Measurements from ENCODE around the gene MGA.

Gene MGA

DNA sequence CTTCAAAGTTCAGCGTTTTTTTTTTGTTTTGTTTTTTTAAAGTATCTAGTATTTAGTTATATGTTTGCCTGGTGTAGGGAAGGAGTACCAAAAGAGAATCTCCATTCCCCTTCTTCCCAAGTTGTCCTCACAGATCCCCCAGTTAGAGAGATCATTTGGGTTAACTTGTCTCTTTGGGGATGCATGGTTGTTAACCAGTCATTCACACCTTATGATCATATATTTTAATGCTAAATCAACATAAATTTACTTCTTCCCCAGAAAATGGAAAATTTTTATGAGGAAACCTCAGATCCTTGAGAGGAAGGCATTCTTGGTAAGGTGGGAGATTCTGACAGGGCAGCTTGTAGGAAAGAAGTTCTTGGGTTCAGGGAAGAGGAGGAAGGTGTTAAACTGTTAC is 1.5 kb upstream of the MGA start:
- no peak for DNase-seq (ENCODE audit: low read depth in 1 of 2, low spot score in 1 of 2)

DNA sequence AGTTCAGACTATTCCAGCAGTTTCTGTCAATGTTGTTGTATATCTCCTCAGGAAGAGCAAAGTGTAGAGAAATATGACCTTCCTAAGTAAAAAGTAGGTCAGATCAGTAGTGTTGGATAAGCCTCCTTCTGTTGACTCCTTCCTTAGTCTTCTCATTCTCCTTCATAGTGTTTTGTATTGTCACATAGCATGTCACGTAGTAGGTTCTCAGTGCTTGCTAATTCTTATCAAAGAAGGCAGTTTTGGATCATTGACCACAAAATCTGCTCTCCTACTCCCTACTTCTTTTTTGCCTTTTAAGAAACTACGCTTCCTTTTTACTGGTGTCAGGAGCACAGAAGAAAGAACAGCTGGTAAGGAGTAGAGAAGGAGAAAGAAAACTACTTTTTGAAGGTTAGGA is 1.0 kb upstream of the MGA start:
- no peak for DNase-seq (ENCODE audit: low read depth in 1 of 2, low spot score in 1 of 2)

GRCh38 chr15:41659855-41660234 is 360 bp upstream of the MGA start:
- no peak for DNase-seq (ENCODE audit: low read depth in 1 of 2, low spot score in 1 of 2)

DNA sequence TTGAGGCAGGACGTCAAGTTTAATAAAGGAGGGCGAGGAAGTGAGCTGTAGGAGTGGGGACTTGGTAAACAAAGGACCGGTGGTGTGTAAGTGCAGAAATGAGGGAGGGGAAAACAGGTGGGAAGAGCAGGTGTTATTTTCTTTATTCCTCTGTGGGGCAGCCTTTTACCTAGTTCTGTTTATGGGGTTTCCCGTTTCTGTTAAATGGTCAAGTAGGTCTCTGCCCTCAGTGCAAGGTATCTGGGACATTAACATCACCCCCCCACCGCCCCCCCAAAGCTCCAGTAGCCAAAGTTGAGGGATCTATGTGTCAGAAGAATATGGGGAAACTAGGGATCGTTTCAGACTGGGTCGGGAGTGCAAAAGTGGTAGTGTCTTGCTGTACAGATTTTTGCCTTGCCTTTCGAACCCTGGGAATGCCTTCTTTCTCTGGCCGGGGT is 893 bp downstream of the MGA start:
- no peak for DNase-seq (ENCODE audit: low read depth in 1 of 2, low spot score in 1 of 2)

- peak; percentile 38 to 57 for DNase-seq (ENCODE audit: low read depth in 1 of 2, low spot score in 1 of 2)
Measured at GRCh38 chr15:41661518-41662225, 1.5 kb downstream of the MGA start.

DNA sequence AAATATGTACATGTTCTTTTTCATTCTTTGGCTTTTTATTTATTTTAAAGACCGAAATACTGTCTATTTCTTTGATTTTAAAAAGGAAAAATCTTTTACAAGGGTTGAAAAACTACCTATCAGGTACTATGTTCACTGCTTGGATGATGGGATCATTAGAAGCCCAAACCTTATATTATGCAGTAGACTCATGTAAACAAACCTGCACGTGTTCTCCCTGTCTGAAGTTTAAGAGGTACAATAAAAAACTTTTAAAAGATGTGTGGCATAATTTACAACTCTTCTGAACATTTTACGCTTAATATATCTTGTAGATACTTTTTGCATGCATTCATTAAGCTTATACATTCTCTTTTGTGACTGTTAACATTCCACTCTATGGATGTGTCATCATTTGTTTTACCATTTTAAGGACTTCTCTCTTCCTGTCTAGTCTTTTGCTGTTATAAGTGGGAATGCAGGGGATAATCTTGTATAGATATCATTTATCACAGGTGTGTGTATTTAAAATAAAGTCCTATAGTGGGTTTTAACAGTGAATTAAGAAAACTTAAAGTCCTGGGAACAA is 6.2 kb downstream of the MGA start:
- no peak for DNase-seq (ENCODE audit: low read depth in 1 of 2, low spot score in 1 of 2)

GRCh38 chr15:41669701-41670100 is 9.5 kb downstream of the MGA start:
- no peak for DNase-seq (ENCODE audit: low read depth in 1 of 2, low spot score in 1 of 2)

GRCh38 chr15:41671656-41672648 is 11.7 kb downstream of the MGA start:
- DNase-seq (ENCODE audit: low read depth in 1 of 2, low spot score in 1 of 2), result no peak

- DNase-seq (ENCODE audit: low read depth in 1 of 2, low spot score in 1 of 2), result no peak
Measured at GRCh38 chr15:41675337-41675736, 15.1 kb downstream of the MGA start.

DNA sequence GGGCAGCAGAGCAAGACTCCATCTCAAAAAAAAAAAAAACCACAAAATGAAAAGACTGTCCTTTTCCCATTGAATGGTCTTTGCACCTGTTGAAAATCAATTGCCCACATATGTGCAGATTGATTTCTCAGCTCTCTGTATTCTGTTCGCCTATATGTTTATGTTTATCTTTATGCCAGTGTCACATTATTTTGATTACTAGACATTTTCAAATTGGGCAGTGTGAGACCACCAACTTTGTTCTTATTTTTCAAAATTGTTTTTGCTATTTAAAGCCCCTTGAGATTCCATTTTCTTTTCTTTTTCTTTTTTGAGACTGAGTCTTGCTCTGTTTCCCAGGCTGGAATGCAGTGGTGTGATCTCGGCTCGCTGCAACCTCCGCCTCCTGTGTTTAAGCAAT is 18.5 kb downstream of the MGA start:
- no peak for DNase-seq (ENCODE audit: low read depth in 1 of 2, low spot score in 1 of 2)

DNA sequence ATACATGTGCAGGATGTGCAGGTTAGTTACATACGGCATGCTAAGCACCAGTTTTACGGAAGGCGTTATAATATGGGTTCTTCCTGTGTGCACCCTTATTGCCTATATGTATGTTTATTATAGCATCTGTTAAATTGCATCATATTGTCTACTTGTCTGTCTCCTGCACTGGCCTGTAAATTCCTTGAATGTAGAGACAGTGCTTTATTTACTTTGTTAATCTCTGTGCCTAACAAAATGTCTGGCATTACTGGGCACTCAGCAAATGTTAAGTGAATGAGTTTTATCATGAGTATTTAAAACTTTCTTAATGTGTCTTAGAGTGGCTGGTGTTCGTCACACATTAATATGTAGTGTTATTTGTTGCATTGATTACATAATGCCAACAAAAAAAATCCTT is 23.8 kb downstream of the MGA start:
- no peak for DNase-seq (ENCODE audit: low read depth in 1 of 2, low spot score in 1 of 2)

DNA sequence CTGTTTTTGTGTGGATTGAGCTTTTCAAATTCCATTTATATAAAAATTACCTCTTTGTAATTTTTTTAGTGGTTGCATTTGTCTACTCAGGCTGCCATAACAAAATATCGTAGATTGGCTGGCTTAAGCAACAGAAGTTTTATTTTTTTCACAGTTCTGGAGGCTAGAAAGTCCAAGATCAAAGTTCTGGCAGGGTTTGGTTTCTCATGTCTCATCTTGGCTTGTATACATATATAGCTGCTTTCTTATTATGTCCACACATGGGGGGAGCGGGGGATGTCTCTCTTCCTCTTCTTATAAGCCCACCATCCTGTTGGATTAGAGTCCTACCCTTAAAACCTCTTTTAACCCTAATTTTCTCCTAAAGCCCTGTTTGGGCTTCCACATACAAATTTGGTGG is 28.5 kb downstream of the MGA start:
- no peak for DNase-seq (ENCODE audit: low read depth in 1 of 2, low spot score in 1 of 2)

DNA sequence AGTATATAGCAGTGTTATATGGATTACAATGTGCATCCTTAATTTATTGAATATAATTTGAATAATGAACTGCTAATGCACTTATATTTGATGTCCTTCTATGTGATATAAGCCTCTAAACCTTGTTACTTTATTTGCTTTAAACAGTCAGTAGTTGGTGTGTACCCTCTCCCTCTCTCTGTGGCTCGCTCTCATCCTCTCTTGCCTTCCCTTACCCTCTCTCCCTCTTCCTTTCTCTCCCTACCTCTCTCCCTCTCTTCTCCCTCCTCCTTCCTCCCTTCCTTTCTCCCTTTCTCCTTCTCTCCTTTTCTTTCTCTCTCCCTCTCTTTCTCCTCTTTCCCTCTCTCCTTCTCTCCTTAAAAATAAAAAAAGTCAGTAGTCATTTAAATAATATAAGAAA is 28.9 kb downstream of the MGA start:
- no peak for DNase-seq (ENCODE audit: low read depth in 1 of 2, low spot score in 1 of 2)

DNA sequence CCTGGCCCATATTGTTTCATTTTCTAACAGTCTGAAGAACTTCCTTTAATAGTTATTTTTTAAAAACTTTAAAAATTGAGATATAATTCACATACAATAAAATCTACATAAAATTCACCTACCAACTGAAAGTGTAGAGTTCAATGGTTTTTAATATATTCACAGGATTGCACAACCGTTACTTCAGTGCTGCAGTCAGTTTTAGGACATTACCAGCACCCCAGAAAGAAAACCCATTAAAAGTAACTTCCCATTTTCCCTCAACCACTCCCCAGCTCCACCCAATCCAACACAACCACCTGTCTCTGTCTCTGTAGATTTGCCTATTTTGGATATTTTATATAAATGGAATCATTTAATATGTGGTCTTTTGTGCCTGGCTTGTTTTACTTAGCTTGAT is 29.6 kb downstream of the MGA start:
- DNase-seq (ENCODE audit: low read depth in 1 of 2, low spot score in 1 of 2), result no peak

GRCh38 chr15:41690636-41691035 is 30.4 kb downstream of the MGA start:
- no peak for DNase-seq (ENCODE audit: low read depth in 1 of 2, low spot score in 1 of 2)

GRCh38 chr15:41691471-41691870 is 31.3 kb downstream of the MGA start:
- DNase-seq (ENCODE audit: low read depth in 1 of 2, low spot score in 1 of 2), result no peak

- DNase-seq (ENCODE audit: low read depth in 1 of 2, low spot score in 1 of 2), result no peak
Measured at GRCh38 chr15:41692049-41692448, 31.8 kb downstream of the MGA start.

- no peak for DNase-seq (ENCODE audit: low read depth in 1 of 2, low spot score in 1 of 2)
Measured at GRCh38 chr15:41693757-41694156, 33.6 kb downstream of the MGA start.

DNA sequence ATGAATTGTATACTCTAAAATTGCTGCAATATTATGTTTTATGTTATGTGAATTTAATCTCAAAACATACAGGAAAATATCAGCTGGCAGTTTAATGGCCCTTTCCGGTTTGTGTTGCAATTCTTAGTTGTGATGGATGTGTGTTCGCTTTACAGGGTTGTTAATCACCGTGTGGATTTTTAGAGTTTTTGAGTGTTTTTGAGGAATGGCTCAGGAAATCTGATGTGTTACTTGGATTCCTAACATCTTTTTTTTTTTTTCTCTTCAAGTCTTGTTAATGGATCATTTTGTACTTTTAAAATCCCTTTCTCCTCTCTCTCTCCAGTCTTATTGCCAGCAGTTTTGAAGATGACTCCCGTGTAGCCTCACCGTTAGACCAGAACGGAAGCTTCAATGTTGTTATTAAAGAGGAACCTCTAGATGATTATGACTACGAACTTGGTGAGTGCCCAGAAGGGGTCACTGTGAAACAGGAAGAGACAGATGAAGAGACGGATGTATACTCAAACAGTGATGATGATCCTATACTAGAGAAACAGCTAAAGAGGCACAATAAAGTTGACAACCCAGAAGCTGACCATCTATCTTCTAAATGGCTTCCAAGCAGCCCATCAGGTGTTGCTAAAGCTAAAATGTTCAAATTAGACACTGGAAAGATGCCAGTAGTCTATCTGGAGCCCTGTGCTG is 35.7 kb downstream of the MGA start:
- no peak for DNase-seq (ENCODE audit: low read depth in 1 of 2, low spot score in 1 of 2)

- no peak for DNase-seq (ENCODE audit: low read depth in 1 of 2, low spot score in 1 of 2)
Measured at GRCh38 chr15:41698779-41699178, 38.6 kb downstream of the MGA start.

DNA sequence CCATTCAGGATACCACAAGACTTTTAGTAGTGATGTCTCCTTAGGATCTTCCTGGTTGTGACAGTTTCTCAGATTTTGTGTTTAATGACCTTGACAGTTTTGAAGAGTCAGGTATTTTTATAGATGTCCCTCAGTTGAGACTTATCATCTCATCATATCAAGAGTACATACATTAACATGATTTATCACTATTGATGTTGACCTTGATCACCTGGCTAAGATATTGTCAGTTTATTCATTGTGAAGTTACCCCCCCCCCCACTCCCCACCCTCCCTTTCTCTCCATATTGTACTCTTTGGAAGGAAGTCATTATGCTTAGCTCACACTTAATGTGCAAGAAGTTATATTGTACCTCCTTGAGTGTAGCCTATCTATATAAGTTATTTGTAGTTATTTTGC is 42.9 kb downstream of the MGA start:
- DNase-seq (ENCODE audit: low read depth in 1 of 2, low spot score in 1 of 2), result no peak

All from activated T-helper 1 cell treated with anti-CD3 and anti-CD28 coated beads, Interleukin-2, amount 50 U/mL, for 16 hours (primary cell).